Lung (tissue), 12 donors: ENCODE data around the gene MAP1S. TPM values are rescaled to one million over a fixed set of nuclear protein-coding genes. Genes with fewer than 3 reads are reported as not detected.

Source experiments
- ATAC-seq: fragments of 200-7000 bp; cut with Tn5 transposase; one replicate; pipeline ENCODE4 v1.9.1; 2020; ENCODE audit warnings: moderate number of reproducible peaks; ENCODE audit not compliant: insufficient read depth, low FRiP score
- DNase-seq, 3 donors: peaks; one replicate each; pipeline ENCODE4 v3.0.0-alpha.2; 2013 to 2017
- H3K27ac ChIP-seq, 2 donors: one replicate each; pipeline ENCODE4 v1.5.1; 2013; ENCODE audit warnings: mild to moderate bottlenecking in 2 of 2, moderate library complexity in 2 of 2, control low read depth in 1 of 2, inconsistent platforms in 1 of 2, low read depth in 1 of 2, low read length in 1 of 2
- H3K27me3 ChIP-seq, 3 donors: one replicate each; pipeline ENCODE4 v1.5.1; 2013; ENCODE audit warnings: low read length in 2 of 3; ENCODE audit not compliant: control insufficient read depth in 3 of 3, insufficient read depth in 3 of 3
- H3K36me3 ChIP-seq, 4 donors: one replicate each; pipeline ENCODE4 v1.5.1; 2013; ENCODE audit warnings: low read length in 4 of 4, mild to moderate bottlenecking in 1 of 4, moderate library complexity in 1 of 4; ENCODE audit not compliant: control insufficient read depth in 4 of 4, insufficient read depth in 4 of 4
- H3K4me1 ChIP-seq, 5 donors: one replicate each; pipeline ENCODE4 v1.5.1; 2013; ENCODE audit warnings: low read length in 5 of 5, mild to moderate bottlenecking in 2 of 5, moderate library complexity in 1 of 5; ENCODE audit not compliant: control insufficient read depth in 5 of 5, insufficient read depth in 5 of 5
- H3K4me3 ChIP-seq: one replicate; pipeline ENCODE4 v1.5.1; 2013; ENCODE audit warnings: mild to moderate bottlenecking, control low read depth, moderate library complexity
- H3K9ac ChIP-seq, 2 donors: one replicate each; pipeline ENCODE4 v1.5.1; 2013; ENCODE audit warnings: low read length in 2 of 2, control low read depth in 1 of 2; ENCODE audit not compliant: insufficient read depth in 1 of 2
- H3K9me3 ChIP-seq, 4 donors: one replicate each; pipeline ENCODE4 v1.5.1; 2013; ENCODE audit warnings: low read length in 3 of 4, mild to moderate bottlenecking in 1 of 4, moderate library complexity in 1 of 4; ENCODE audit not compliant: control insufficient read depth in 4 of 4, insufficient read depth in 3 of 4
- CTCF ChIP-seq: IDR thresholded peaks from 2 replicates; pipeline ENCODE4 v1.5.1; 2012; ENCODE audit warnings: mild to moderate bottlenecking; ENCODE audit errors: control extremely low read depth, extremely low read depth
- WGBS, 2 donors: extraction: QIAGEN DNeasy Blood & Tissue Kit; methylation state at CpG; one replicate each; pipeline ENCODE4 v1.1.7; 2013; 5-methylcytosine and 5-hydroxymethylcytosine counted together
- polyA plus RNA-seq, 2 donors: library from polyadenylated mRNA; stranded (reverse); fragments of 200-250 nt; gene quantifications; one replicate each; pipeline ENCODE4 v1.2.1, GENCODE V29; 2013
- total RNA-seq, 2 donors: library from RNA; depleted of rRNA in 1 of 2; stranded (reverse); fragments of >200 nt in 1 of 2; gene quantifications; one replicate each; pipeline ENCODE4 v1.2.1, GENCODE V29; 2014 to 2021
- donor health status: control.
- donor health status: control.
- donor health status: Bipolar disorder and iron deficiency.
- donor health status: healthy.
- donor health status: DM: yes; HTN: yes; CAD: no.

MAP1S gene
- total and polyA plus RNA-seq, 4 donors, result 32.1 to 71.1 (median 38.4) TPM

DNA sequence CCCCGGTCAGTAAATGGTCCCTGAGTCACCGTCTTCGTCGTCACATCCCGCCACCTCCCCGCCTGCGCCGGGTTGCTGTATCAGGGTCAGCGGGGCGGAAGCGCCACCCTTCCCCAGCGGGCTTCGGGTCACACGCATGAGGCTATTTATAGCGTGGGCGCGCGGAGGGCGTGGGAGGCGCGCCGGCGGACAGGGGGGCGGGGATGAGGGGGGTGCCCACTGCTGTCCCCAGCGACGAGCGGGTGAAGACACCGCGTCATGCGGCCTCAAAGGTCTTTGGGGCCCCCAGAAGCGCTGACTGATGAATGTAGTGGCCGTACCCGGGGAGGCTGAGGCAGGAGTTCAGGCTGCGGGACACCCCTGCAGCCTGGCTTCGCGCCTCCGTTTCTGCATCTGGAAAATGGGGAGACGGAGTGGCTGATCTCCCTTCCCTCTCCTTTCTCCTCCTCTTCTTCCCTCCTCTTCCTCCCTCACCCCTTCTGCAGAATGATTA, 39.0 kb upstream of the MAP1S start:
- H3K4me3 ChIP-seq, result no peak overlapping the region

GRCh38 chr19:17681505-17682125, 37.7 kb upstream of the MAP1S start:
- Histone ChIP-seq H3K4me3 (no peak overlapping the region), H3K9me3 (peaks cover 0 to 4% (median 0%) of the 10 kb centered on the region in 4 donors), H3K27me3 (peaks cover 0 to 32% (median 9%) of the 10 kb centered on the region in 3 donors), H3K36me3 (no peaks in the 10 kb centered on the region), H3K9ac (no peak overlapping the region), H3K27ac (no peak overlapping the region), H3K4me1 (peaks cover 0 to 12% (median 0%) of the 10 kb centered on the region in 5 donors)
- no peak for TF ChIP-seq CTCF
- peak; percentile 41 to 52 (median 46) for DNase-seq
- no peak for ATAC-seq
- 50 to 52% methylated on average over 25 of the region's 25 CpGs for WGBS, 2 donors

More for the DNA sequence above, 39.0 kb upstream of the MAP1S start:
- H3K9ac ChIP-seq, result no peak overlapping the region
- ATAC-seq, result peak; percentile 58
- peak in 2 of 3 donors; percentile 21 to 69 for DNase-seq
- TF ChIP-seq CTCF, result no peak
- no peaks in the 10 kb centered on the region for H3K9me3 ChIP-seq
- peaks cover 0 to 6% (median 0%) of the 10 kb centered on the region in 5 donors for H3K4me1 ChIP-seq
- H3K27ac ChIP-seq, result no peak overlapping the region
- no peaks in the 10 kb centered on the region for H3K36me3 ChIP-seq
- 3 to 5% methylated on average over 36 to 38 of the region's 38 CpGs for WGBS, 2 donors
- H3K27me3 ChIP-seq, result peaks cover 0 to 24% (median 6%) of the 10 kb centered on the region in 3 donors

DNA sequence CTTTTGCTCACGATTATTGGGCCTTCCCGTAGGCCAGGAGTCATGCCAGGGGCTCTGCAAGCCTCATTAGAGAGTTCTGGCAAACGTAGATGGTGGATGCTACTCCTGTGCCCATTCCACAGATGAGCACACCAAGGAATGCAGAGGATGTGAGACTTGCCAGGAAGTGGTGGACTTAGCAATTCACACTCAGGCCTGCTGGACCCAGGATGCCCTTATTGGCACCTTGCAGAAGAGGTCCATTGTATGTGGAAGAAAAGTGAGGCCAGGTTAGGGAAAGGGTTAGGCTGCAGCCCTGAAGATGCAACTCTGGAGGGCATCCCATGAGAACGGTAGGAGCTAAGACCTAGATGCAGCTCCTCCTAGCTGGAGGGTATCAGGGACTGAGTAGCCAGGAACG, 37.0 kb upstream of the MAP1S start:
- H3K27ac ChIP-seq, result no peak overlapping the region
- 67 to 75% methylated on average over 5 of the region's 5 CpGs for WGBS, 2 donors
- H3K4me1 ChIP-seq, result peaks cover 0 to 17% (median 0%) of the 10 kb centered on the region in 5 donors
- no peak overlapping the region for H3K4me3 ChIP-seq
- no peaks in the 10 kb centered on the region for H3K36me3 ChIP-seq
- DNase-seq, result no peak
- peaks cover 0 to 7% (median 0%) of the 10 kb centered on the region in 4 donors for H3K9me3 ChIP-seq
- H3K9ac ChIP-seq, result no peak overlapping the region
- ATAC-seq, result no peak
- peaks cover 0 to 38% (median 13%) of the 10 kb centered on the region in 3 donors for H3K27me3 ChIP-seq
- TF ChIP-seq CTCF, result no peak
